Tibial nerve (tissue), 4 donors: ENCODE data around the gene CLEC14A. TPM values are rescaled to one million over a fixed set of nuclear protein-coding genes. Genes with fewer than 3 reads are reported as not detected.
A peak's percentile ranks its signal among the peaks of the same experiment; 100 is the strongest.

Experiments used
- DNase-seq, 2 donors: peaks; one replicate each; pipeline ENCODE4 v3.0.0-alpha.2; 2019; ENCODE audit warnings: low spot score in 2 of 2
- H3K27ac ChIP-seq, 4 donors: fragments of 200-600 bp; sonication (generic) in 3 of 4; one replicate each; pipeline ENCODE4 v1.5.1; 2017 to 2019; ENCODE audit warnings: mild to moderate bottlenecking in 1 of 4
- H3K27me3 ChIP-seq, 2 donors: fragments of 200-600 bp; sonication (generic) in 1 of 2; one replicate each; pipeline versions ENCODE4 v1.5.1 to v1.6.0; 2017 to 2019
- H3K36me3 ChIP-seq, 3 donors: fragments of 200-600 bp; sonication (generic); one replicate each; pipeline ENCODE4 v1.5.1; 2018 to 2019
- H3K4me1 ChIP-seq, 4 donors: fragments of 200-600 bp; sonication (generic) in 3 of 4; one replicate each; pipeline ENCODE4 v1.5.1; 2017 to 2019
- H3K4me3 ChIP-seq, 4 donors: fragments of 200-600 bp; sonication (generic) in 3 of 4; one replicate each; pipeline ENCODE4 v1.5.1; 2017 to 2019; ENCODE audit warnings: mild to moderate bottlenecking in 1 of 4, moderate library complexity in 1 of 4
- H3K9me3 ChIP-seq, 4 donors: fragments of 200-600 bp; sonication (generic) in 3 of 4; one replicate each; pipeline ENCODE4 v1.5.1; 2017 to 2019
- CTCF ChIP-seq, 5 experiments: fragments of 200-600 bp in 3 of 5; fragments of 450-650 bp in 2 of 5; sonication (generic) in 3 of 5; IDR thresholded peaks; one replicate each; pipeline ENCODE4 v1.5.1; 2016 to 2019; ENCODE audit warnings: antibody characterized with exemption in 5 of 5, mild to moderate bottlenecking in 3 of 5, moderate library complexity in 2 of 5
- EP300 ChIP-seq, 2 donors: sonication (generic); formaldehyde crosslinking; IDR thresholded peaks; one replicate each; pipeline ENCODE4 v1.6.1; 2017; ENCODE audit warnings: antibody characterized with exemption in 2 of 2, mild to moderate bottlenecking in 1 of 2
- POLR2A ChIP-seq, 2 donors: fragments of 450-650 bp; IDR thresholded peaks; one replicate each; pipeline ENCODE4 v1.6.1; 2017; ENCODE audit warnings: antibody characterized with exemption in 2 of 2, mild to moderate bottlenecking in 2 of 2, moderate library complexity in 2 of 2
- WGBS, 2 donors: methylation state at CpG; one replicate each; pipeline ENCODE4 v1.1.5; 2018; 5-methylcytosine and 5-hydroxymethylcytosine counted together
- total RNA-seq, 4 donors: library from RNA; depleted of rRNA; stranded (reverse); fragments of >200 nt; gene quantifications; one replicate each; pipeline ENCODE4 v1.1.0, GENCODE V29; 2016

CLEC14A gene
- total RNA-seq, 4 donors from 2014 or later, result 28.5 to 76.5 (median 64.3) TPM

- H3K27me3 ChIP-seq, result peaks cover 0 to 37% of the 10 kb centered on the region in 2 donors
- no peak for DNase-seq
- 26 to 33% methylated on average over 5 of the region's 5 CpGs for WGBS, 2 donors
Measured at GRCh38 chr14:38207377-38207735, 48.5 kb downstream of the CLEC14A start.

GRCh38 chr14:38206689-38207376 is 49.1 kb downstream of the CLEC14A start:
- H3K27me3 ChIP-seq, result peaks cover 0 to 36% of the 10 kb centered on the region in 2 donors

More at GRCh38 chr14:38207377-38207735, 48.5 kb downstream of the CLEC14A start:
- Histone ChIP-seq H3K27ac (no peak overlapping the region), H3K4me3 (peak overlapping the region in 1 of 4 donors; percentile 50), H3K4me1 (peaks cover 0 to 44% (median 7%) of the 10 kb centered on the region in 4 donors), H3K36me3 (no peaks in the 10 kb centered on the region), H3K9me3 (peaks cover 0 to 4% (median 0%) of the 10 kb centered on the region in 4 donors)
- TF ChIP-seq CTCF (IDR thresholded peaks at IDR 0.05) (no peak), EP300 (IDR thresholded peaks at IDR 0.05) (no peak), POLR2A (IDR thresholded peaks at IDR 0.05) (no peak)

GRCh38 chr14:38205949-38206665 is 49.8 kb downstream of the CLEC14A start:
- TF ChIP-seq EP300 (IDR thresholded peaks at IDR 0.05), result no peak
- 85 to 89% methylated on average over 5 of the region's 5 CpGs for WGBS, 2 donors
- H3K4me3 ChIP-seq, result no peak overlapping the region
- no peak for DNase-seq
- no peak overlapping the region for H3K27ac ChIP-seq
- peaks cover 0 to 4% (median 0%) of the 10 kb centered on the region in 4 donors for H3K9me3 ChIP-seq
- peaks cover 0 to 29% of the 10 kb centered on the region in 2 donors for H3K27me3 ChIP-seq
- H3K36me3 ChIP-seq, result no peaks in the 10 kb centered on the region
- H3K4me1 ChIP-seq, result peaks cover 0 to 37% (median 7%) of the 10 kb centered on the region in 4 donors

More at GRCh38 chr14:38206689-38207376, 49.1 kb downstream of the CLEC14A start:
- no peaks in the 10 kb centered on the region for H3K36me3 ChIP-seq
- no peak overlapping the region for H3K27ac ChIP-seq
- whole genome bisulfite sequencing, 2 donors, result 46 to 53% methylated on average over 2 of the region's 2 CpGs
- no peak for DNase-seq
- peaks cover 0 to 44% (median 7%) of the 10 kb centered on the region in 4 donors for H3K4me1 ChIP-seq
- TF ChIP-seq EP300 (IDR thresholded peaks at IDR 0.05) (no peak), CTCF (IDR thresholded peaks at IDR 0.05) (no peak), POLR2A (IDR thresholded peaks at IDR 0.05) (no peak)
- no peak overlapping the region for H3K4me3 ChIP-seq
- H3K9me3 ChIP-seq, result peaks cover 0 to 4% (median 0%) of the 10 kb centered on the region in 4 donors

GRCh38 chr14:38205119-38205813 is 50.6 kb downstream of the CLEC14A start:
- peaks cover 0 to 4% (median 0%) of the 10 kb centered on the region in 4 donors for H3K9me3 ChIP-seq
- no peak for TF ChIP-seq CTCF (IDR thresholded peaks at IDR 0.05)
- TF ChIP-seq EP300 (IDR thresholded peaks at IDR 0.05), result no peak
- no peak for TF ChIP-seq POLR2A (IDR thresholded peaks at IDR 0.05)
- H3K27ac ChIP-seq, result no peak overlapping the region
- no peak for DNase-seq
- peaks cover 0 to 21% of the 10 kb centered on the region in 2 donors for H3K27me3 ChIP-seq
- 89 to 91% methylated on average over 5 of the region's 5 CpGs for WGBS, 2 donors
- peaks cover 0 to 29% (median 4%) of the 10 kb centered on the region in 4 donors for H3K4me1 ChIP-seq
- no peaks in the 10 kb centered on the region for H3K36me3 ChIP-seq
- no peak overlapping the region for H3K4me3 ChIP-seq

GRCh38 chr14:38204719-38205115 is 51.2 kb downstream of the CLEC14A start:
- Histone ChIP-seq H3K27me3 (peaks cover 0 to 15% of the 10 kb centered on the region in 2 donors), H3K36me3 (no peaks in the 10 kb centered on the region), H3K4me3 (no peak overlapping the region), H3K27ac (no peak overlapping the region), H3K4me1 (peaks cover 0 to 23% (median 1%) of the 10 kb centered on the region in 4 donors), H3K9me3 (peaks cover 0 to 4% (median 0%) of the 10 kb centered on the region in 4 donors)
- DNase-seq, result no peak
- TF ChIP-seq POLR2A (IDR thresholded peaks at IDR 0.05) (no peak), CTCF (IDR thresholded peaks at IDR 0.05) (no peak), EP300 (IDR thresholded peaks at IDR 0.05) (no peak)

Other genes with a start within 250 kb of the CLEC14A start
- gene SSTR1, start 48.2 kb downstream of the CLEC14A start, total RNA-seq, result 1 to 10 TPM; 1.0 to 2.1 (median 1.4) TPM